Osteoblast (primary cell): ENCODE results near the gene PARD3B. TPM values are rescaled to one million over a fixed set of nuclear protein-coding genes. Genes with fewer than 3 reads are reported as not detected.

Experiments used
- DNase-seq: peaks from one replicate; pipeline ENCODE4 v3.0.0; 2011; ENCODE audit warnings: low spot score, mixed read lengths; ENCODE audit not compliant: insufficient read length; ENCODE audit errors: missing footprints
- H2AFZ ChIP-seq: 2 replicates; pipeline ENCODE4 v1.6.0; 2011; ENCODE audit warnings: mild to moderate bottlenecking, low read length
- H3K27ac ChIP-seq: 2 replicates; pipeline ENCODE4 v1.5.1; 2011; ENCODE audit warnings: mild to moderate bottlenecking, low read depth, low read length, moderate library complexity
- H3K27me3 ChIP-seq: 2 replicates; pipeline ENCODE4 v1.6.0; 2012; ENCODE audit warnings: mild to moderate bottlenecking, control low read depth, inconsistent platforms, low read length, moderate library complexity; ENCODE audit not compliant: insufficient read depth
- H3K36me3 ChIP-seq: 2 replicates; pipeline ENCODE4 v1.5.1; 2011; ENCODE audit warnings: mild to moderate bottlenecking, low read length, control low read depth, moderate library complexity; ENCODE audit not compliant: insufficient read depth
- H3K4me1 ChIP-seq: 2 replicates; pipeline ENCODE4 v1.5.1; 2011; ENCODE audit warnings: mild to moderate bottlenecking, low read length, control low read depth, moderate library complexity; ENCODE audit not compliant: insufficient read depth
- H3K4me2 ChIP-seq: 2 replicates; pipeline ENCODE4 v1.6.0; 2011; ENCODE audit warnings: mild to moderate bottlenecking, low read length; ENCODE audit not compliant: insufficient read depth
- H3K4me3 ChIP-seq: fragments of 200-600 bp; sonication (generic); 3 replicates; pipeline ENCODE4 v1.5.1; 2012; ENCODE audit warnings: mild to moderate bottlenecking, low read length, inconsistent platforms; ENCODE audit not compliant: insufficient read depth
- H3K79me2 ChIP-seq: 2 replicates; pipeline ENCODE4 v1.6.0; 2012; ENCODE audit warnings: mild to moderate bottlenecking, low read length, control low read depth, inconsistent platforms; ENCODE audit not compliant: insufficient read depth
- H3K9me3 ChIP-seq: 2 replicates; pipeline ENCODE4 v1.5.1; 2011; ENCODE audit warnings: low read depth, low read length, control low read depth
- H4K20me1 ChIP-seq: 2 replicates; pipeline ENCODE4 v1.6.0; 2012; ENCODE audit warnings: mild to moderate bottlenecking, low read length, control low read depth; ENCODE audit not compliant: insufficient read depth
- total RNA-seq: library from RNA; depleted of rRNA; stranded (reverse); fragments of >200 nt; gene quantifications from 2 replicates; pipeline ENCODE4 v1.2.3, GENCODE V29; 2012
- TF ChIP-seq, protein P1 (sequence below): IDR thresholded peaks from 2 replicates; pipeline ENCODE4 v1.5.1; 2011; ENCODE audit warnings: mild to moderate bottlenecking, low read depth, low read length, moderate library complexity; ENCODE audit errors: extremely low read depth

PARD3B gene
- total RNA-seq, 1 donor, result 22.4 TPM

DNA sequence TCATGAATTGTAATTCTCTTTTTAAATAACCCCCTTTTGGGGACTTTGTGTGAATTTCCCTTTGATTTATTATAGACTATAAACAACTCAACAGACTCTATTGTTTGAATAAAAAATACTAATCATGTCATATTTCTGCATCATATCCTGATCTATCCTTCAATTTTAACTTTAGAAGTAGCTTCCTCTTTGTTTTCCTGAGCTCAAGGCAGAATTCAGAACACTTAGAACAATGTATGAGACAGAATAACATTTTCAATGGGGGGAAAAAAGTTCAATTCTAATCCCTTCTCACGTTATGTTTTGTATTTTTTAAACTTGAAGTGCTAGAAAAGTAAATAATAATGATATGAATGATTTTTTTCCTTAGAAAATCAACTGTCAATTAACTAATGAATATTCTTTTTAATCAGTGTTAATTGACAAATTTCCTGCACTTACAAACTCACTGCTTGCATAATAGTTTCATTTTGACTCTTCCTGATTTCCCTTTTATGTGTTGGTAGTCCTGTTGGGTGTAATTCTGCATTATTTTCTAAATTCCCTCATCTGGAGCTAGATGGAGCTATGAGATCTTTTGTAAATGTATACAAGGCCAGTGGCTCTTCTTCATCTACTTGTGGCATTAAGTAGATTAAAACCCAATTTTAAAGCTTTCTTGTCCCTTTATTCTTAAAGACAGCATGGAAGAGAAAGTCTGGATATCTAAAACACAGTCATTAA is 326.1 kb downstream of the PARD3B start:
- DNase-seq, result no peak
- Histone ChIP-seq H3K27ac (no peak overlapping the region), H3K4me3 (no peak overlapping the region), H3K79me2 (no peaks in the 10 kb centered on the region), H3K36me3 (no peaks in the 10 kb centered on the region), H2AFZ (no peak overlapping the region), H3K4me1 (peaks cover 12% of the 10 kb centered on the region), H3K9me3 (no peaks in the 10 kb centered on the region), H3K4me2 (no peak overlapping the region), H3K27me3 (no peaks in the 10 kb centered on the region), H4K20me1 (no peaks in the 10 kb centered on the region)
- TF ChIP-seq, protein P1, sequence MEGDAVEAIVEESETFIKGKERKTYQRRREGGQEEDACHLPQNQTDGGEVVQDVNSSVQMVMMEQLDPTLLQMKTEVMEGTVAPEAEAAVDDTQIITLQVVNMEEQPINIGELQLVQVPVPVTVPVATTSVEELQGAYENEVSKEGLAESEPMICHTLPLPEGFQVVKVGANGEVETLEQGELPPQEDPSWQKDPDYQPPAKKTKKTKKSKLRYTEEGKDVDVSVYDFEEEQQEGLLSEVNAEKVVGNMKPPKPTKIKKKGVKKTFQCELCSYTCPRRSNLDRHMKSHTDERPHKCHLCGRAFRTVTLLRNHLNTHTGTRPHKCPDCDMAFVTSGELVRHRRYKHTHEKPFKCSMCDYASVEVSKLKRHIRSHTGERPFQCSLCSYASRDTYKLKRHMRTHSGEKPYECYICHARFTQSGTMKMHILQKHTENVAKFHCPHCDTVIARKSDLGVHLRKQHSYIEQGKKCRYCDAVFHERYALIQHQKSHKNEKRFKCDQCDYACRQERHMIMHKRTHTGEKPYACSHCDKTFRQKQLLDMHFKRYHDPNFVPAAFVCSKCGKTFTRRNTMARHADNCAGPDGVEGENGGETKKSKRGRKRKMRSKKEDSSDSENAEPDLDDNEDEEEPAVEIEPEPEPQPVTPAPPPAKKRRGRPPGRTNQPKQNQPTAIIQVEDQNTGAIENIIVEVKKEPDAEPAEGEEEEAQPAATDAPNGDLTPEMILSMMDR, result peak; percentile 54

DNA sequence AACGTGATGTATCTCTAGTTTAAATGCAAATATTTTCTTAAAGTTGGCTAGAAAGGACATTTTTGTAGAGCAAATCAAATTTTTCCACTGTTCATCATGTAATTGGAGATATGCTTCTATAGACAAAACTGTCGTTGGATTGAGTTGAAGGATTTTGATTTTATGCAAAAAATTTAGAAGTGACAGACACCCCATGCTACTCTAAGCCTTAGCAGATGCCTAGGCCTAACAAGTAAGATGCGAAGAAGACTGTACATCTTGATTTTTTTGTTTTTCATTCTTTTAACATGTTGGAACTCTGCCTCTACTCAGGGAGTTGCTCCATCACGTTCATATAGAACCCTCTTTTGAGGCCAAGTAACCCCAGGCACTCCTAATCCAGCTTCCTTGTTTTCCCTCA is 331.0 kb downstream of the PARD3B start:
- TF ChIP-seq, protein P1, result no peak
- no peak overlapping the region for H2AFZ ChIP-seq
- H3K4me3 ChIP-seq, result no peak overlapping the region
- H3K4me2 ChIP-seq, result no peak overlapping the region
- H3K9me3 ChIP-seq, result no peaks in the 10 kb centered on the region
- H3K27me3 ChIP-seq, result no peaks in the 10 kb centered on the region
- H3K79me2 ChIP-seq, result no peaks in the 10 kb centered on the region
- H3K36me3 ChIP-seq, result no peaks in the 10 kb centered on the region
- no peak overlapping the region for H3K27ac ChIP-seq
- no peak for DNase-seq
- H4K20me1 ChIP-seq, result no peaks in the 10 kb centered on the region
- H3K4me1 ChIP-seq, result no peaks in the 10 kb centered on the region

DNA sequence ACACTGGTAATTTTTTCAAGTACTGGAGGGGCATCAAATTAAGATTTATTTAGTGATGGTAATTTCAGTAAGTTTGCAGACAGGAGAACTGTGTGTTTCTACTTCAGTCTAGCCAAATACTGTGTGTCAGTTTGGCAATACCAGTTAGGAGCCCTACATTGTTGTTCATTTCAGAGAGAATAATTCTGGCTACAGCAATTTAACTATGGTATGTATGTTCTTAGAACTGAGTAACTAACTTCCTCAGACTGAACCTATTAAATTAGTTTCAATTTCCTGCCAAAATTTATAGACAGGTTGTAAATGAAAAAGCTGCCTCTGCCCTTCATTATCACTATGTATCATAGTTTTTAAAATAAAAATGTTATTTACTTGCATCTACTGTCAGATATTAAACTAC is 332.4 kb downstream of the PARD3B start:
- no peaks in the 10 kb centered on the region for H3K9me3 ChIP-seq
- TF ChIP-seq, protein P1, result no peak
- H3K4me2 ChIP-seq, result no peak overlapping the region

DNA sequence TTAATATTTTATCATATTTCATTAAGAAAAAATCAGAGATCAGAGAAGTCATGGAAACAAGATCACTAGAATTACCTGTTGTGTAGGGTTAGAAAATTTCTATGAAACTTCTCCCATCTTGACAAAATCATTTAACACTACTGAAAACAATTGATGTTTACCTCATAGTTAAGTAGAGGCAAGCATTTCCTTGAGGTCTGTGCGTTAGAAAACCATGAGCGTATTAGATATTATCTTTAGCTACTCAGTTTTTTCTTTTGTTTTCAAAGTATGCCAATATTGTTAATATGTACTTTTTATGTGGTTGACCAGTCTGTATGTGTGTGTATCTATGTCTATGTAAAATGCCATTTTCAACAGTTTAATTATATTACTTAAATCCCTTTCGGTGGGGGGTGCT is 335.7 kb downstream of the PARD3B start:
- no peak overlapping the region for H3K4me2 ChIP-seq
- no peaks in the 10 kb centered on the region for H4K20me1 ChIP-seq
- no peaks in the 10 kb centered on the region for H3K4me1 ChIP-seq
- no peak for DNase-seq
- H3K79me2 ChIP-seq, result no peaks in the 10 kb centered on the region
- TF ChIP-seq, protein P1, result no peak
- no peak overlapping the region for H2AFZ ChIP-seq
- no peaks in the 10 kb centered on the region for H3K36me3 ChIP-seq
- no peaks in the 10 kb centered on the region for H3K9me3 ChIP-seq
- H3K27ac ChIP-seq, result no peak overlapping the region
- H3K27me3 ChIP-seq, result no peaks in the 10 kb centered on the region
- H3K4me3 ChIP-seq, result no peak overlapping the region

More for the DNA sequence above, 332.4 kb downstream of the PARD3B start:
- no peak for DNase-seq
- no peaks in the 10 kb centered on the region for H3K4me1 ChIP-seq
- no peak overlapping the region for H3K27ac ChIP-seq
- H3K4me3 ChIP-seq, result no peak overlapping the region
- H2AFZ ChIP-seq, result no peak overlapping the region
- H3K79me2 ChIP-seq, result no peaks in the 10 kb centered on the region
- no peaks in the 10 kb centered on the region for H4K20me1 ChIP-seq
- no peaks in the 10 kb centered on the region for H3K27me3 ChIP-seq
- no peaks in the 10 kb centered on the region for H3K36me3 ChIP-seq
